Measurements from ENCODE around the gene OR6N1.

OR6N1 gene

GRCh38 chr1:158771950-158772866 lies at the start of gene OR6N1:
OR6N1 (minus strand) TSS chr1:158772195; CDS start chr1:158766682, 5,513 bp downstream.
- DNase-seq (ENCODE audit: insufficient read length, low spot score) (no peak), FAIRE-seq (no peak)

GRCh38 chr1:158821723-158822122 lies 49.7 kb upstream of the OR6N1 start:
- FAIRE-seq (no peak), DNase-seq (ENCODE audit: insufficient read length, low spot score) (no peak)

- FAIRE-seq (no peak), DNase-seq (ENCODE audit: insufficient read length, low spot score) (no peak)
Measured at GRCh38 chr1:158819461-158820443, 47.8 kb upstream of the OR6N1 start.

GRCh38 chr1:158818975-158819431 lies 47.0 kb upstream of the OR6N1 start:
- no peak for DNase-seq (ENCODE audit: insufficient read length, low spot score)
- no peak for FAIRE-seq

GRCh38 chr1:158818560-158818959 lies 46.6 kb upstream of the OR6N1 start:
- DNase-seq (ENCODE audit: insufficient read length, low spot score) (no peak), FAIRE-seq (no peak)

GRCh38 chr1:158814970-158815369 lies 43.0 kb upstream of the OR6N1 start:
- FAIRE-seq (no peak), DNase-seq (ENCODE audit: insufficient read length, low spot score) (no peak)

GRCh38 chr1:158813164-158813563 lies 41.2 kb upstream of the OR6N1 start:
- no peak for DNase-seq (ENCODE audit: insufficient read length, low spot score)

GRCh38 chr1:158812336-158812735 lies 40.3 kb upstream of the OR6N1 start:
- DNase-seq (ENCODE audit: insufficient read length, low spot score): no peak
- FAIRE-seq: no peak

More at GRCh38 chr1:158813164-158813563, 41.2 kb upstream of the OR6N1 start:
- FAIRE-seq: no peak

GRCh38 chr1:158810311-158810710 lies 38.3 kb upstream of the OR6N1 start:
- FAIRE-seq: no peak

GRCh38 chr1:158809862-158810261 lies 37.9 kb upstream of the OR6N1 start:
- DNase-seq (ENCODE audit: insufficient read length, low spot score) (no peak), FAIRE-seq (no peak)

More at GRCh38 chr1:158810311-158810710, 38.3 kb upstream of the OR6N1 start:
- DNase-seq (ENCODE audit: insufficient read length, low spot score): no peak

GRCh38 chr1:158809256-158809655 lies 37.3 kb upstream of the OR6N1 start:
- FAIRE-seq (no peak), DNase-seq (ENCODE audit: insufficient read length, low spot score) (no peak)

- no peak for FAIRE-seq
- no peak for DNase-seq (ENCODE audit: insufficient read length, low spot score)
Measured at GRCh38 chr1:158806916-158807536, 35.0 kb upstream of the OR6N1 start.

- no peak for FAIRE-seq
- DNase-seq (ENCODE audit: insufficient read length, low spot score): no peak
Measured at GRCh38 chr1:158803678-158804077, 31.7 kb upstream of the OR6N1 start.

GRCh38 chr1:158801396-158801795 lies 29.4 kb upstream of the OR6N1 start:
- DNase-seq (ENCODE audit: insufficient read length, low spot score): no peak
- no peak for FAIRE-seq

- no peak for DNase-seq (ENCODE audit: insufficient read length, low spot score)
- no peak for FAIRE-seq
Measured at GRCh38 chr1:158800526-158800925, 28.5 kb upstream of the OR6N1 start.

GRCh38 chr1:158799689-158800088 lies 27.7 kb upstream of the OR6N1 start:
- no peak for FAIRE-seq
- no peak for DNase-seq (ENCODE audit: insufficient read length, low spot score)

GRCh38 chr1:158798531-158798930 lies 26.5 kb upstream of the OR6N1 start:
- no peak for FAIRE-seq
- DNase-seq (ENCODE audit: insufficient read length, low spot score): no peak

- no peak for FAIRE-seq
Measured at GRCh38 chr1:158794247-158794646, 22.3 kb upstream of the OR6N1 start.

GRCh38 chr1:158793604-158794003 lies 21.6 kb upstream of the OR6N1 start:
- DNase-seq (ENCODE audit: insufficient read length, low spot score) (no peak), FAIRE-seq (no peak)

More at GRCh38 chr1:158794247-158794646, 22.3 kb upstream of the OR6N1 start:
- no peak for DNase-seq (ENCODE audit: insufficient read length, low spot score)

GRCh38 chr1:158781104-158781503 lies 9.1 kb upstream of the OR6N1 start, which contains the start of gene OR6N2:
OR6N2 (minus strand) TSS chr1:158781204; CDS start chr1:158777635, 3,569 bp downstream.
- no peak for DNase-seq (ENCODE audit: insufficient read length, low spot score)

More at GRCh38 chr1:158781104-158781503, 9.1 kb upstream of the OR6N1 start, which contains the start of gene OR6N2:
- FAIRE-seq: no peak
